A673 (cell line): ENCODE measurements around the gene RHO.

Experiments used
- CTCF ChIP-seq: fragments of 300-800, 200-600 bp; sonication (generic); conservative IDR thresholded peaks from 2 replicates; pipeline ENCODE4 v1.5.1; 2017; ENCODE audit warnings: low read depth, mild to moderate bottlenecking, antibody characterized with exemption, low read length, moderate library complexity, mixed read lengths
- EZH2 ChIP-seq: fragments of 200-600 bp; sonication (generic); IDR thresholded peaks from 2 replicates; pipeline ENCODE4 v1.6.1; 2017; ENCODE audit warnings: borderline replicate concordance, low read depth, mild to moderate bottlenecking, mixed read lengths, antibody characterized with exemption, low read length; ENCODE audit not compliant: poor library complexity, severe bottlenecking

GRCh38 chr3:129519449-129519848 lies 9.0 kb upstream of the RHO start:
- TF ChIP-seq EZH2 (no peak), CTCF (no peak)
